ENCODE measurements around the gene ATP6V0C. TPM values are rescaled to one million over a fixed set of nuclear protein-coding genes. Genes with fewer than 3 reads are reported as not detected.
A peak's percentile ranks its signal among the peaks of the same experiment; 100 is the strongest.
"Not testable (repeated sequence)": the region's sequence is repeated elsewhere in the genome, so short reads cannot be mapped to it uniquely, and the experiment has no call there.

ATP6V0C gene
- total RNA-seq, 1 donor from 2014 or later = 203 TPM

DNA sequence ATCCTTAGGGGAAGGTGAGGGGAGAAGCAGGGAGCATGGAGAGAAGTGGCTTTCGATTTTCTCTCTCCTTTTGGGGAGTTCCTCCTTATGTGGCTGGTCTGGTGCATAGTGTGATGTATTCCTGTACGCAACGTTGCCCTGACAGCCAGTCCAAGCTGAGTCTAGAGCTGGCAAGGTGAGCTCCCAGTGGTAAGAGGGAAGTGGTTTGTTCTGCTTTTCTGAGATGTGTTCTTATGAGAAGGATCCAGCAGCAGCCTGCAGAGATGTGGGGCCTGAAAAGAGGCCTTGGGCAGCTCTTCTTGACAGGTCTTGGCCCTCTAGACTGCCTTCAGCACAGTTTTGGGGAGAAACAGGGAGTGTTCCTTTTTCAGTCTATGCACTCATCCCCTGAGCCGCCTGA, 27.2 kb downstream of the ATP6V0C start:
- DNase-seq (ENCODE audit: low spot score) = not testable (repeated sequence)

DNA sequence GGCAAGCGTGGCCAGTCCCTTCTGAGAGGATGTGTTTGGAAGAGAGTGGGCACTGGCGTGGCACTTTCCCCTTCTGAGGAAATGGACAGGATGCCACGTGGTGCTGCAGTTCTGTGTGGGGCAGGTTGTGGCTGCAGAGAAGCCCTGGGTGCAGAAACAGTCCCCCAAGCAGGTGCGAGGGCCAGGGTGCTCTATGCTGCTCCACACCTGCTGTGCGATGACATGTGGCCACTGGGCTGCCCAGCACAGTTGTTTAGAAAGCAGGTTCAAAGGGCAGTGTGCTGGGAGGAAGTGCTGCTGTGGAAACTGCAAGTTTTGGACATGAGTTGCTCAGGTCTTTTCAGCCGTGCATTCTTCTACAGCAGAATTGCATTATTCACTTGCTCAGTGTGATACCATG, 27.7 kb downstream of the ATP6V0C start:
- not testable (repeated sequence) for DNase-seq (ENCODE audit: low spot score)

- DNase-seq (ENCODE audit: low spot score) = not testable (repeated sequence)
These were observed 30.0 kb downstream of the ATP6V0C start for GRCh38 chr16:2543771-2544170.

DNA sequence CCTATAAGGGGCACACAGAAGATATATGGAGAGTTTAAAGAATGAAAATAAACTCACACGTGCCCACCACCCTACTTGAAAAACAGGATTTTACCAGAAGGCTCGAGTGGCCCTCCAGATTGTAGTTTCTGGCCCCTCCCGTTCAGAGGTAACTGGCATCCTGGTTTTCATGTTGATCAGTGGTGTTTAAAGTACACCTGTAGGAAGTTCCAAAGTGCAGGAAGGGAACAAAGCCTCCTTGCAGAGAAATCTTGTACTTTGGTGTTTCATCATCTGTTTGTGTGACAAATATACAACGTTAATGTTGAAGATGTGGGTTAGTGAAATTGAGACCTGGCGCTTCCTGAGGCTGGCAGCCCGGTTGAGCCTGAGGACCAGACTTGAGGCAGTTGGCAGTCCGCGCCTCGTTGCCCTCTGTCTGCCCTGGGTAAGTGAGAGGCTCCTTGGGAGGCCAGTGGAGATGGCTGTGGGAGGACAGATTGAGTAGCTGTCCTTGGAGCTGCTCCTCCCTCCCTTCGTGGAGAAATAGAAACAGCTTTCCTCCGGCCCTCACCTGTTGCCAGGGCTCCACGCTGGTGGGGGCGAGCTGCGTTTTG, 36.6 kb downstream of the ATP6V0C start:
- DNase-seq (ENCODE audit: low spot score) = not testable (repeated sequence)

DNA sequence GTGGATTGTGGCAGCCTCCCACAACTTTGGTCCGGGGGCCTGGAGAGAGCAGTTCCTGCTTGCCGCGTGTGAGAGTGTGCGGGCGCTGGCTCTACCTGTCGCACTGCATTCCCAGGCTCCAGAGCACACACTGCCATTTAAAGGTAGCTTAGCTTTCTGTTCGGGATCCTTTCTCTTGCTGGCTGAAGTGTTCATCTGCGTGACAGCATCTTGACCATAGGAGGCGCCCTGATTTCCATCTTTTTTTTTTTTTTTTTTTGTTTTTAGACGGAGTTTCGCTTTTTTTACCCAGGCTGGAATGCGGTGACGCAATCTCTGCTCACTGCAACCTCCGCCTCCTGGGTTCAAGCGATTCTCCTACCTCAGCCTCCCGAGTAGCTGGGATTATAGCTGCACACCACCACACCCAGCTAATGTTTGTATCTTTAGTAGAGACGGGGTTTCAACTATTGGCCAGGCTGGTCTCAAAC, 37.7 kb downstream of the ATP6V0C start:
- DNase-seq (ENCODE audit: low spot score) = not testable (repeated sequence)

GRCh38 chr16:2554709-2555425, 41.1 kb downstream of the ATP6V0C start:
- DNase-seq (ENCODE audit: low spot score) = not testable (repeated sequence)

GRCh38 chr16:2557150-2557549, 43.4 kb downstream of the ATP6V0C start:
- DNase-seq (ENCODE audit: low spot score) = not testable (repeated sequence)

GRCh38 chr16:2560131-2560797, 46.5 kb downstream of the ATP6V0C start:
- DNase-seq (ENCODE audit: low spot score) = not testable (repeated sequence)

- DNase-seq (ENCODE audit: low spot score) = peak; percentile 43
These were observed 47.0 kb downstream of the ATP6V0C start for GRCh38 chr16:2560798-2561133.

DNA sequence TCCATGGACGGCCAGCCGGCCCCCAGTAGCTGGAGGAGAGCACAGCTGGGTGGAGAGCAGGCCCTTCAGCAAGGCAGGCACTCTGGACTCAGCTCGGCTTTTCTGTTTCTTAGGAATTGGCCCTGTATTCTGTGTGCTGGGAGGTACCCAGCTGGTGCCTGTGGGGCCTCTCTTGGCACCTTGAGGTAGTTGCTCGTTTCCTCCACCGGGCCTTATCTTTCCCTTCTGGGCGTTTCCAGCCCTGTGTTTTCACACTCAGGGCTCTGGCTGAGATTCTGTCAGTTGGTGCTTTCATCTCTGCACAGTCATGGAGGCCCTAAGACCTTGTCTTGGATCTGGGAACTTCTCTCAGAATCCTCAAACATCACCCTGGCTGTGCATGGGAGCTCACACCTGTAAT, 53.8 kb downstream of the ATP6V0C start:
- DNase-seq (ENCODE audit: low spot score) = not testable (repeated sequence)

DNA sequence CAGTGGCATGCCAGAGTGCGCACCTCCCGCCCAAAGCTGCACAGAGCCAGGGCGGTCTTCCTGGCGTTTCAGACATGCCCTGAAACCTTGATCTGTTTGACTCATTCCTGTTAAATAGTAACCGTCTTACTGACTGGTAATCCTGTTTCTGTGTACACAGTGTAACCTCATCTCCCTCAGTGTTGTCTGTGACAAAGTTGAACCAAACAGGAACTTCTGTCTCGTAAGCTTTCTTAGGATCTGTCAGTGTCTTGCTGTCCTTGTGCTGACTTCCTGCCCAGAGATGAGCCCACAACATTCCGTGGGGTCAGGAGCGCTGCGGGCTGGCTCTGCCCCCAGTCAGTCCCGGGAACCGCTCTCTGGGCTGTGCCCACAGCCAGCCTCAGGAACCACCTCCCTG, 54.8 kb downstream of the ATP6V0C start:
- not testable (repeated sequence) for DNase-seq (ENCODE audit: low spot score)

Small RNA genes within 50 kb of the gene (microRNA-seq; reads per million reads assigned to microRNA genes)
- gene MIR3178 (ENCODE audit: borderline number of aligned reads) (not detected), gene MIR6768 (ENCODE audit: borderline number of aligned reads) (not detected)

Other genes starting within 250 kb of the ATP6V0C start
- 123 TPM for gene RNPS1, start 245.8 kb upstream of the ATP6V0C start, total RNA-seq
- 19.5 TPM for gene ABCA3, start 173.2 kb upstream of the ATP6V0C start, total RNA-seq
- gene CCNF, start 84.5 kb upstream of the ATP6V0C start, total RNA-seq = 3.9 TPM
- gene TEDC2, start 53.8 kb upstream of the ATP6V0C start, total RNA-seq = not detected
- not detected for gene NTN3, start 42.7 kb upstream of the ATP6V0C start, total RNA-seq
- gene TBC1D24, start 38.8 kb upstream of the ATP6V0C start, total RNA-seq = 24.9 TPM
- gene AMDHD2, start 6.4 kb downstream of the ATP6V0C start, total RNA-seq = 45.3 TPM
- not detected for gene CEMP1, start 17.5 kb downstream of the ATP6V0C start, total RNA-seq
- 43.0 TPM for gene PDPK1, start 24.1 kb downstream of the ATP6V0C start, total RNA-seq
- 18.5 TPM for gene KCTD5, start 168.6 kb downstream of the ATP6V0C start, total RNA-seq
- gene PRSS27, start 206.3 kb downstream of the ATP6V0C start, total RNA-seq = 0.48 TPM
- 505 TPM for gene SRRM2, start 238.7 kb downstream of the ATP6V0C start, total RNA-seq